ENCODE measurements around the gene WASHC4.
"Not testable (repeated sequence)": the region's sequence is repeated elsewhere in the genome, so short reads cannot be mapped to it uniquely, and the experiment has no call there.

WASHC4 gene

GRCh38 chr12:105162174-105162573 is 54.6 kb downstream of the WASHC4 start:
- no peak for DNase-seq

GRCh38 chr12:105164068-105164467 is 56.5 kb downstream of the WASHC4 start:
- DNase-seq, result no peak

- no peak for DNase-seq
Observed at GRCh38 chr12:105166736-105167135, 59.2 kb downstream of the WASHC4 start.

- DNase-seq, result no peak
Observed at GRCh38 chr12:105167346-105167745, 59.8 kb downstream of the WASHC4 start.

GRCh38 chr12:105168006-105168405 is 60.5 kb downstream of the WASHC4 start:
- DNase-seq, result no peak

- no peak for DNase-seq
Observed at GRCh38 chr12:105170139-105170538, 62.6 kb downstream of the WASHC4 start.

GRCh38 chr12:105171691-105172436 is 64.3 kb downstream of the WASHC4 start:
- no peak for DNase-seq

GRCh38 chr12:105175397-105175990 is 68.0 kb downstream of the WASHC4 start:
- DNase-seq, result no peak

GRCh38 chr12:105177208-105177607 is 69.7 kb downstream of the WASHC4 start:
- DNase-seq, result no peak

GRCh38 chr12:105179114-105179513 is 71.6 kb downstream of the WASHC4 start:
- not testable (repeated sequence) for DNase-seq

- DNase-seq, result not testable (repeated sequence)
Observed at GRCh38 chr12:105183406-105183805, 75.9 kb downstream of the WASHC4 start.

GRCh38 chr12:105183976-105184375 is 76.4 kb downstream of the WASHC4 start:
- not testable (repeated sequence) for DNase-seq

- DNase-seq, result no peak
Observed at GRCh38 chr12:105189293-105189692, 81.8 kb downstream of the WASHC4 start.

- no peak for DNase-seq
Observed at GRCh38 chr12:105190530-105190929, 83.0 kb downstream of the WASHC4 start.

GRCh38 chr12:105192624-105193225 is 85.2 kb downstream of the WASHC4 start:
- peak in 5 of 51 donors; percentile 7 to 48 (median 15) for DNase-seq

GRCh38 chr12:105194947-105195346 is 87.4 kb downstream of the WASHC4 start:
- DNase-seq, result no peak

GRCh38 chr12:105196090-105196489 is 88.6 kb downstream of the WASHC4 start:
- DNase-seq, result no peak

GRCh38 chr12:105198961-105199360 is 91.4 kb downstream of the WASHC4 start:
- DNase-seq, result no peak

GRCh38 chr12:105200385-105200784 is 92.9 kb downstream of the WASHC4 start:
- no peak for DNase-seq

GRCh38 chr12:105201299-105201698 is 93.8 kb downstream of the WASHC4 start:
- peak in 13 of 51 donors; percentile 9 to 36 (median 20) for DNase-seq

GRCh38 chr12:105202202-105202601 is 94.7 kb downstream of the WASHC4 start:
- peak in 3 of 51 donors; percentile 15 to 22 (median 16) for DNase-seq

GRCh38 chr12:105204127-105204526 is 96.6 kb downstream of the WASHC4 start:
- no peak for DNase-seq

- DNase-seq, result peak in 1 of 51 donors; percentile 23
Observed at GRCh38 chr12:105204916-105205315, 97.4 kb downstream of the WASHC4 start.
